DND-41 (cell line): ENCODE measurements around the gene SRC.

Experiments
- ATAC-seq: fragments of 200-7000 bp; cut with Tn5 transposase; 3 replicates; pipeline ENCODE4 v1.9.1; 2021; ENCODE audit warnings: low read depth; ENCODE audit not compliant: insufficient read depth
- DNase-seq: peaks from one replicate; pipeline ENCODE4 v3.0.0-alpha.2; 2020
- H2AFZ ChIP-seq: 2 replicates; pipeline ENCODE4 v1.6.0; 2012; ENCODE audit warnings: low read depth, low read length
- H3K27ac ChIP-seq: 2 replicates; pipeline ENCODE4 v1.5.1; 2012; ENCODE audit warnings: low read length, inconsistent platforms
- H3K27me3 ChIP-seq: fragments of 200-600 bp; sonication (generic); 2 replicates; pipeline ENCODE4 v1.6.0; 2012; ENCODE audit warnings: low read length, mild to moderate bottlenecking, inconsistent platforms; ENCODE audit not compliant: insufficient read depth, poor library complexity
- H3K36me3 ChIP-seq: 2 replicates; pipeline ENCODE4 v1.5.1; 2012; ENCODE audit warnings: low read length, inconsistent platforms; ENCODE audit not compliant: insufficient read depth
- H3K4me1 ChIP-seq: 2 replicates; pipeline ENCODE4 v1.5.1; 2012; ENCODE audit warnings: mild to moderate bottlenecking, low read length; ENCODE audit not compliant: insufficient read depth
- H3K4me2 ChIP-seq: 2 replicates; pipeline ENCODE4 v1.6.0; 2012; ENCODE audit warnings: mild to moderate bottlenecking, moderate library complexity, low read length, inconsistent platforms; ENCODE audit not compliant: insufficient read depth
- H3K4me3 ChIP-seq, 2 experiments: fragments of 200-600 bp in 1 of 2; shearing (Covaris generic) in 1 of 2; 2 replicates each; pipeline ENCODE4 v1.5.1; 2012 to 2016; ENCODE audit warnings: inconsistent platforms in 2 of 2, low read length in 2 of 2, mild to moderate bottlenecking in 2 of 2, low read depth in 1 of 2, moderate library complexity in 1 of 2
- H3K79me2 ChIP-seq: 2 replicates; pipeline ENCODE4 v1.6.0; 2012; ENCODE audit warnings: low read length, inconsistent platforms; ENCODE audit not compliant: insufficient read depth
- H3K9ac ChIP-seq: 2 replicates; pipeline ENCODE4 v1.6.0; 2012; ENCODE audit warnings: low read depth, mild to moderate bottlenecking, inconsistent platforms, low read length, moderate library complexity
- H3K9me3 ChIP-seq: 2 replicates; pipeline ENCODE4 v1.5.1; 2012; ENCODE audit warnings: low read length, moderate library complexity, mild to moderate bottlenecking, inconsistent platforms; ENCODE audit not compliant: insufficient read depth, severe bottlenecking
- H4K20me1 ChIP-seq: 2 replicates; pipeline ENCODE4 v1.6.0; 2012; ENCODE audit warnings: low read length; ENCODE audit not compliant: insufficient read depth
- EZH2 ChIP-seq: IDR thresholded peaks from 3 replicates; pipeline ENCODE4 v1.6.1; 2012; ENCODE audit warnings: borderline replicate concordance, low read depth, mild to moderate bottlenecking, moderate library complexity, low read length, inconsistent platforms; ENCODE audit not compliant: severe bottlenecking
- TF ChIP-seq, protein P1 (sequence below): IDR thresholded peaks from 2 replicates; pipeline ENCODE4 v1.5.1; 2012; ENCODE audit warnings: borderline replicate concordance, low read length, moderate library complexity, mild to moderate bottlenecking; ENCODE audit not compliant: poor library complexity, severe bottlenecking; ENCODE audit errors: extremely low read depth

The SRC gene

DNA sequence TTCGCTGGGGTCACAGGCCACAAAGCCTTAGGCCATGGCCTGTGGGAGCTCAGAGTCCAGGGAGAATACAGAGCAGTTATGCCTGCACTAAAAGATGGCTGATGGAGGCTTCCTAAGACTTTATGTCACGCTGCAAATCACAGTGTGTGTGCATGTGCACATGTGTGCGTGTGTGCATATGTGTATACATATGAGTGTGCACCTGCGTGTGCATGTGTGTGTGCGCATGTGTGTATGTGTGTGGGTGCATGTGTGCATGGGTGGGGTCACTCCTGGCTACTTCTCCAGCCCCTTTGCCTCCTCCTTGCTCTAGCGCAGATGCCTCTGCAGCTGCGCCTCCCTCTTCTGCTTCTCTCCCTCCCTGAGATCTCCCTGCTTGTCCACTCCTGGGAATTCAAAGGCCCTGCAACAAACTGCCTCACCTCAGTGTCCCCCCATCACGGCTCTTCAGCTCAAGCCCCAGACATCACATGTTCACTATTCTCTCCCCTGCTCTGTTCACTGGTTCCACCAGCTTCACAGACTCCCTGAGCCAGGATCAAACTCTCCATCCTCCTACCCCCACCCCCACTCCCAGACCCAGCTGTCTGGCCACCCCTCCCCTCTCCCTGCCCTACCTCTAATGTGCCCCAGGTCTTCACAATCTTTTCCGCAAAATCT is 90.7 kb downstream of the SRC start:
- no peaks in the 10 kb centered on the region for H3K79me2 ChIP-seq
- DNase-seq = no peak
- no peak overlapping the region for H3K27ac ChIP-seq
- no peaks in the 10 kb centered on the region for H3K9me3 ChIP-seq
- ATAC-seq = no peak
- H3K4me1 ChIP-seq = no peaks in the 10 kb centered on the region
- H3K9ac ChIP-seq = no peak overlapping the region
- H3K4me3 ChIP-seq = no peak overlapping the region
- no peak overlapping the region for H2AFZ ChIP-seq
- TF ChIP-seq, protein P1, sequence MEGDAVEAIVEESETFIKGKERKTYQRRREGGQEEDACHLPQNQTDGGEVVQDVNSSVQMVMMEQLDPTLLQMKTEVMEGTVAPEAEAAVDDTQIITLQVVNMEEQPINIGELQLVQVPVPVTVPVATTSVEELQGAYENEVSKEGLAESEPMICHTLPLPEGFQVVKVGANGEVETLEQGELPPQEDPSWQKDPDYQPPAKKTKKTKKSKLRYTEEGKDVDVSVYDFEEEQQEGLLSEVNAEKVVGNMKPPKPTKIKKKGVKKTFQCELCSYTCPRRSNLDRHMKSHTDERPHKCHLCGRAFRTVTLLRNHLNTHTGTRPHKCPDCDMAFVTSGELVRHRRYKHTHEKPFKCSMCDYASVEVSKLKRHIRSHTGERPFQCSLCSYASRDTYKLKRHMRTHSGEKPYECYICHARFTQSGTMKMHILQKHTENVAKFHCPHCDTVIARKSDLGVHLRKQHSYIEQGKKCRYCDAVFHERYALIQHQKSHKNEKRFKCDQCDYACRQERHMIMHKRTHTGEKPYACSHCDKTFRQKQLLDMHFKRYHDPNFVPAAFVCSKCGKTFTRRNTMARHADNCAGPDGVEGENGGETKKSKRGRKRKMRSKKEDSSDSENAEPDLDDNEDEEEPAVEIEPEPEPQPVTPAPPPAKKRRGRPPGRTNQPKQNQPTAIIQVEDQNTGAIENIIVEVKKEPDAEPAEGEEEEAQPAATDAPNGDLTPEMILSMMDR = no peak
- no peak for TF ChIP-seq EZH2
- H3K27me3 ChIP-seq = no peaks in the 10 kb centered on the region
- H4K20me1 ChIP-seq = peaks cover 4% of the 10 kb centered on the region; the same call in 1 of the 2 replicates
- no peak overlapping the region for H3K4me2 ChIP-seq
- H3K36me3 ChIP-seq = no peaks in the 10 kb centered on the region

DNA sequence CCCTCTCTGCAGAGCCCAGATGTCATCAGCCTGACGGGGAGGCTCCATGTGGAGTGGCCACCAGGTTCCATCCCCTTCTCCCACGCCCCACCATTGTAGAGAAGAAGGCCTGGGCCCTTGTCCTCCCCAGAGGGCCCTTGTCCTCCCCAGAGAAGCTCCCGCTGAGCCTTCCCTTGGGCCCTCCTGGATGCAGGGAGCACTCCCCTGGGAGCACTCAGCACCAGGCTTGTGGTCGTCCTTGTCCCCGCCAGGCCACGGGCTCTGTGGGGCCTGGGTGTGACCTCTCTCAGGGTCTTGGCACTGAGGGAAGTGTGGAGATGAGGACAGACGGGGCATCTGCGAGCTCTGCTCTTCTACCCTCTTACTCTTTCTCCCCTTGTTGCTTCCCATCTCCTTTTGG is 91.7 kb downstream of the SRC start:
- peaks cover 4% of the 10 kb centered on the region; the same call in 1 of the 2 replicates for H4K20me1 ChIP-seq
- H3K36me3 ChIP-seq = no peaks in the 10 kb centered on the region
- H3K9ac ChIP-seq = no peak overlapping the region
- no peak for TF ChIP-seq EZH2
- TF ChIP-seq, protein P1 = no peak
- H2AFZ ChIP-seq = no peak overlapping the region
- H3K27ac ChIP-seq = no peak overlapping the region
- no peaks in the 10 kb centered on the region for H3K4me1 ChIP-seq
- no peak overlapping the region for H3K4me2 ChIP-seq
- no peak for ATAC-seq
- H3K79me2 ChIP-seq = no peaks in the 10 kb centered on the region
- no peak overlapping the region for H3K4me3 ChIP-seq
- no peak for DNase-seq
- no peaks in the 10 kb centered on the region for H3K9me3 ChIP-seq
- no peaks in the 10 kb centered on the region for H3K27me3 ChIP-seq

DNA sequence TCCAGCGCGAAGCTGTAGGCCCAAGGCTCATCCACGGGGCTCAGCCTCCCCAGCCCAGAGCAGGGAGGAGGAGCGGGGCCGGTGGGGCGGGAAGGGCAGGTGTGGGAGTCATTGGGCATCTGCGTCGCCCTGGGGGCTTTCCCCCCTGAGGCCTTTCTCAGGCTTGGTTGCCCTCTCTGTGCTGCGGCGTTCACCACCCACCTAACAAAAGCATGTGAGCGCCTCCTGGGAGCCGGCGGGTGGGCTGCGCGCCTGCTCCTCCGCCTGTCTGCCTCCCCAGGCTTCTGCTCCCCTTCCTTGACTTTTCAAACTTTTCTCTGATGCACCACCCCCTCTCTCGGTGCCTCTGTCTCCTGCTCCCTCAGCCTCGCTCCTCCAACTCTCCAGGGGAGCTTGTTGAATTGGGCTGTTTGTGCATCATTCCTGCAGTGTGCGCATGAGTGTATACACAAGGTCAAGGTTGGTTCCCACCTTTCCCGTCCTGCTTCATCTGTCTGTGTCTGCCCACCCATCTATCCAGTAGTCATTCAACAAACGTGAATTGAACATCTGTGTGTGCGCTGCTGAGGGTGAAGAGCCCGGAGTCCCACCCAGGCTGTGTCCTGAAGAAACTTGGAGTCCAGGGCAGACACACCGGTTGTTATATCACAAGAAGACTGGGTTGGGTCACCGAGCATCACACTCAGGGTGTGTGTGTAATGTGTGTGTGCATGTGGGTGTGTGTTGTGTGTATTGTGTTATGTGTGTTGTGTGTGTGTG is 92.7 kb downstream of the SRC start:
- no peak for DNase-seq
- no peak for TF ChIP-seq EZH2
- TF ChIP-seq, protein P1 = no peak
- Histone ChIP-seq H3K4me3 (no peak overlapping the region), H3K79me2 (no peaks in the 10 kb centered on the region), H3K9ac (no peak overlapping the region), H4K20me1 (peaks cover 4% of the 10 kb centered on the region; the same call in 1 of the 2 replicates), H3K4me2 (no peak overlapping the region), H3K4me1 (no peaks in the 10 kb centered on the region), H3K27me3 (no peaks in the 10 kb centered on the region), H3K9me3 (no peaks in the 10 kb centered on the region), H3K27ac (no peak overlapping the region), H3K36me3 (no peaks in the 10 kb centered on the region), H2AFZ (no peak overlapping the region)
- ATAC-seq = no peak
